Measurements from ENCODE around the gene RASEF. TPM values are rescaled to one million over a fixed set of nuclear protein-coding genes. Genes with fewer than 3 reads are reported as not detected.

Gene RASEF
- total and polyA plus RNA-seq, 2 of the 13 experiments (the other 11 are each of a cell fraction or from before 2014, with no cell fraction given) = 0.07 TPM; not detected in 1

DNA sequence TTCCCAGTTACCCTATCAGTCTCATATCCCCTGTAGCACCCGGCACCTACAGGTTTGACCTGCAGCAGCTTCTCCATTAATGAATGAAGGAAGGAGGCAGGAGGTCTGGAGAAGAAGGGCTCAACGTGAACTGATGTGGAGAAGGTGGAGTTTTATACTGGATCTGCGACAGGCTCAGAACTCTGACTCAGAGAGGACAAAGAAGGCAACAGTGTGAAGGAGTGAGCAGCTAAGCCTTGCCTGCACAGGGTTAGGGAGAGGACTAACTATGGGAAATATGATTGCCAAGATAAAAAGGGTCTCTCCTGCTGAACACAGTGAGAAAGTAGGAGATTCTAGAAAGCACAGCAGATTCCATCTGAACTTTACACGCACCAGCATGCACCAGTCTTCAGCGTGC, 23.6 kb downstream of the RASEF start (continued):
- TF ChIP-seq, protein P1, sequence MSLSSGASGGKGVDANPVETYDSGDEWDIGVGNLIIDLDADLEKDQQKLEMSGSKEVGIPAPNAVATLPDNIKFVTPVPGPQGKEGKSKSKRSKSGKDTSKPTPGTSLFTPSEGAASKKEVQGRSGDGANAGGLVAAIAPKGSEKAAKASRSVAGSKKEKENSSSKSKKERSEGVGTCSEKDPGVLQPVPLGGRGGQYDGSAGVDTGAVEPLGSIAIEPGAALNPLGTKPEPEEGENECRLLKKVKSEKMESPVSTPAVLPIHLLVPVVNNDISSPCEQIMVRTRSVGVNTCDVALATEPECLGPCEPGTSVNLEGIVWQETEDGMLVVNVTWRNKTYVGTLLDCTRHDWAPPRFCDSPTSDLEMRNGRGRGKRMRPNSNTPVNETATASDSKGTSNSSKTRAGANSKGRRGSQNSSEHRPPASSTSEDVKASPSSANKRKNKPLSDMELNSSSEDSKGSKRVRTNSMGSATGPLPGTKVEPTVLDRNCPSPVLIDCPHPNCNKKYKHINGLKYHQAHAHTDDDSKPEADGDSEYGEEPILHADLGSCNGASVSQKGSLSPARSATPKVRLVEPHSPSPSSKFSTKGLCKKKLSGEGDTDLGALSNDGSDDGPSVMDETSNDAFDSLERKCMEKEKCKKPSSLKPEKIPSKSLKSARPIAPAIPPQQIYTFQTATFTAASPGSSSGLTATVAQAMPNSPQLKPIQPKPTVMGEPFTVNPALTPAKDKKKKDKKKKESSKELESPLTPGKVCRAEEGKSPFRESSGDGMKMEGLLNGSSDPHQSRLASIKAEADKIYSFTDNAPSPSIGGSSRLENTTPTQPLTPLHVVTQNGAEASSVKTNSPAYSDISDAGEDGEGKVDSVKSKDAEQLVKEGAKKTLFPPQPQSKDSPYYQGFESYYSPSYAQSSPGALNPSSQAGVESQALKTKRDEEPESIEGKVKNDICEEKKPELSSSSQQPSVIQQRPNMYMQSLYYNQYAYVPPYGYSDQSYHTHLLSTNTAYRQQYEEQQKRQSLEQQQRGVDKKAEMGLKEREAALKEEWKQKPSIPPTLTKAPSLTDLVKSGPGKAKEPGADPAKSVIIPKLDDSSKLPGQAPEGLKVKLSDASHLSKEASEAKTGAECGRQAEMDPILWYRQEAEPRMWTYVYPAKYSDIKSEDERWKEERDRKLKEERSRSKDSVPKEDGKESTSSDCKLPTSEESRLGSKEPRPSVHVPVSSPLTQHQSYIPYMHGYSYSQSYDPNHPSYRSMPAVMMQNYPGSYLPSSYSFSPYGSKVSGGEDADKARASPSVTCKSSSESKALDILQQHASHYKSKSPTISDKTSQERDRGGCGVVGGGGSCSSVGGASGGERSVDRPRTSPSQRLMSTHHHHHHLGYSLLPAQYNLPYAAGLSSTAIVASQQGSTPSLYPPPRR (CRISPR knock-in tag; IDR thresholded peaks at IDR 0.05; ENCODE audit: borderline replicate concordance) = no peak
- TF ChIP-seq ZNF589 (CRISPR knock-in tag; conservative IDR thresholded peaks at IDR 0.05) = no peak
- no peak for TF ChIP-seq SNRNP70 (IDR thresholded peaks at IDR 0.05; ENCODE audit: low read depth, low read length)
- no peak for TF ChIP-seq ZNF136 (CRISPR knock-in tag; IDR thresholded peaks at IDR 0.05; ENCODE audit: low read depth)
- no peak for TF ChIP-seq FOSL2 (CRISPR knock-in tag; IDR thresholded peaks at IDR 0.05)

DNA sequence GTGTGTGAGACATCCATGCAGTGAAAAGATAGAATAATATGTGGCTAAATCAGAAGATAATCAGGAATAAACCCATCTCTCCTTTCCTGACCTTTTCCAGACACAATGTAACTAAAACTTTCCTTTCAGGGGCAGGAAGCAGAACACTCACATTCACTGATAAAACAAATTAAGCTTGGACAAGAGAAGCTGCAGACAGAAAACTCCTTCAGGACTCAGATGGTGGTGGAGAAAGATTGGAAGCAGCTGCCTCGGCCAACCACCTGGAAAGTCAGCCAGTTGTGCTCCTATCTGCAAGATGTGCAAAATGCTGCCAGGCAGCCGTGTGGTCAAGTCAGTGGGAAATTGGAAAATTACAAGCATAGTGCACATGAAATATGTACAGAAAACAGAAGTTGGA, 26.9 kb downstream of the RASEF start:
- no peak overlapping the region for H2AFZ ChIP-seq (ENCODE audit: low read length)
- no peak overlapping the region for H3K27ac ChIP-seq (ENCODE audit: extremely low read length, insufficient read depth, low read length)
- H3K27me3 ChIP-seq (ENCODE audit: control insufficient read depth in 1 of 2, insufficient read depth in 2 of 2, low read length in 2 of 2) = peaks cover 0 to 4% of the 10 kb centered on the region in 2 experiments; a peak in 2 of 5 replicates
- no peak overlapping the region for H3K9ac ChIP-seq (ENCODE audit: insufficient read depth, low read depth, low read length)
- no peaks in the 10 kb centered on the region for H3K4me1 ChIP-seq (ENCODE audit: insufficient read depth, low read length)
- WGBS (ENCODE audit: low lambda C conversion rate) = 3% methylated on average over 2 of the region's 2 CpGs
- ChIA-PET CTCF (ENCODE audit: low intra/inter-chr PET ratio, low total read pairs) (no interaction called here), POLR2A (no interaction called here)
- no peaks in the 10 kb centered on the region for H3K9me3 ChIP-seq (ENCODE audit: low read length)
- no peaks in the 10 kb centered on the region for H4K20me1 ChIP-seq (ENCODE audit: insufficient read depth, low read length)
- H3K4me2 ChIP-seq (ENCODE audit: low read depth, low read length) = no peak overlapping the region
- H3K36me3 ChIP-seq (replicated peaks in 1 of 2; ENCODE audit: control insufficient read depth in 1 of 2, insufficient read depth in 2 of 2, low read length in 2 of 2) = no peaks in the 10 kb centered on the region
- BruUV-seq (replicated peaks) = no TSS peak
- DNase-seq (ENCODE audit: low spot score) = no peak
- ATAC-seq = no peak
- in situ Hi-C loops (cut with HindIII; ENCODE audit: extremely low pct_ligation_motif_present, low pct_unique_long_range_greater_than_20kb) (no loop called here), intact Hi-C loops (cut with micrococcal nuclease; ENCODE audit: unreplicated experiment) (no loop called here)
- H3K4me3 ChIP-seq (replicated peaks in 1 of 3; ENCODE audit: insufficient read depth in 1 of 3, low read depth in 2 of 3, low read length in 3 of 3) = no peak overlapping the region
- no peak for FAIRE-seq
- H3K79me2 ChIP-seq (ENCODE audit: insufficient read depth, low read length) = no peaks in the 10 kb centered on the region
- no peak for TF ChIP-seq ZNF780A (CRISPR knock-in tag; IDR thresholded peaks at IDR 0.05)
- no peak for TF ChIP-seq ZBTB42 (CRISPR knock-in tag; IDR thresholded peaks at IDR 0.05)
- TF ChIP-seq U2AF1 (optimal IDR thresholded peaks at IDR 0.05; ENCODE audit: low read depth, low read length) = no peak
- TF ChIP-seq, protein P2, sequence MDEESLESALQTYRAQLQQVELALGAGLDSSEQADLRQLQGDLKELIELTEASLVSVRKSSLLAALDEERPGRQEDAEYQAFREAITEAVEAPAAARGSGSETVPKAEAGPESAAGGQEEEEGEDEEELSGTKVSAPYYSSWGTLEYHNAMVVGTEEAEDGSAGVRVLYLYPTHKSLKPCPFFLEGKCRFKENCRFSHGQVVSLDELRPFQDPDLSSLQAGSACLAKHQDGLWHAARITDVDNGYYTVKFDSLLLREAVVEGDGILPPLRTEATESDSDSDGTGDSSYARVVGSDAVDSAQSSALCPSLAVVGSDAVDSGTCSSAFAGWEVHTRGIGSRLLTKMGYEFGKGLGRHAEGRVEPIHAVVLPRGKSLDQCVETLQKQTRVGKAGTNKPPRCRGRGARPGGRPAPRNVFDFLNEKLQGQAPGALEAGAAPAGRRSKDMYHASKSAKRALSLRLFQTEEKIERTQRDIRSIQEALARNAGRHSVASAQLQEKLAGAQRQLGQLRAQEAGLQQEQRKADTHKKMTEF (CRISPR knock-in tag; IDR thresholded peaks at IDR 0.05) = no peak
- no peak for TF ChIP-seq RNF2 (conservative IDR thresholded peaks at IDR 0.05; ENCODE audit: low read depth)
- TF ChIP-seq SP2 (CRISPR knock-in tag; IDR thresholded peaks at IDR 0.05) = no peak
- TF ChIP-seq TBL1XR1 (IDR thresholded peaks at IDR 0.05; ENCODE audit: borderline replicate concordance, low read length, partially characterized antibody) = no peak
- no peak for TF ChIP-seq YY1 (IDR thresholded peaks at IDR 0.05; ENCODE audit: insufficient read depth, insufficient replicate concordance, low read depth, low read length)
- TF ChIP-seq, protein P3, sequence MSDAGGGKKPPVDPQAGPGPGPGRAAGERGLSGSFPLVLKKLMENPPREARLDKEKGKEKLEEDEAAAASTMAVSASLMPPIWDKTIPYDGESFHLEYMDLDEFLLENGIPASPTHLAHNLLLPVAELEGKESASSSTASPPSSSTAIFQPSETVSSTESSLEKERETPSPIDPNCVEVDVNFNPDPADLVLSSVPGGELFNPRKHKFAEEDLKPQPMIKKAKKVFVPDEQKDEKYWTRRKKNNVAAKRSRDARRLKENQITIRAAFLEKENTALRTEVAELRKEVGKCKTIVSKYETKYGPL (CRISPR knock-in tag; IDR thresholded peaks at IDR 0.05) = no peak
- TF ChIP-seq KLF12 (CRISPR knock-in tag; IDR thresholded peaks at IDR 0.05; ENCODE audit: borderline replicate concordance) = no peak
- no peak for TF ChIP-seq GTF3A (CRISPR knock-in tag; conservative IDR thresholded peaks at IDR 0.05)
- TF ChIP-seq RFX3 (CRISPR knock-in tag; IDR thresholded peaks at IDR 0.05) = no peak
- TF ChIP-seq ZNF460 (CRISPR knock-in tag; IDR thresholded peaks at IDR 0.05; ENCODE audit: borderline replicate concordance) = no peak
- no peak for TF ChIP-seq ZNF766 (CRISPR knock-in tag; IDR thresholded peaks at IDR 0.05; ENCODE audit: borderline replicate concordance)

Data from HepG2 (cell line).